HCT116 (cell line): Measurements from ENCODE around the gene MANEAL. TPM values are rescaled to one million over a fixed set of nuclear protein-coding genes. Genes with fewer than 3 reads are reported as not detected.

ENCODE experiments used
- ATAC-seq: fragments of 200-7000 bp; cut with Tn5 transposase; 2 replicates; pipeline ENCODE4 v1.9.1; 2020; ENCODE audit warnings: mild to moderate bottlenecking, moderate library complexity
- BruUV-seq: library from RNA; stranded (reverse); fragments of 400-500 nt; replicated peaks from 2 replicates; lab custom pipeline; 2021; lab: Mats Ljungman, UMichigan
- CTCF ChIA-PET: fragments of 300-600 bp; sonication (Branson Sonifier 250); formaldehyde crosslinking; loops from one replicate; lab custom pipeline; 2021; ENCODE audit warnings: antibody characterized with exemption; lab: Charles Lee
- POLR2A ChIA-PET: fragments of 300-600, 350-600 bp; sonication (Branson Sonifier 250); formaldehyde crosslinking; loops from one replicate; lab custom pipeline; 2021; ENCODE audit warnings: antibody characterized with exemption; lab: Charles Lee
- RAD21 ChIA-PET, 2 experiments: fragments of 300-600 bp; sonication (Branson Sonifier 250); formaldehyde crosslinking; loops; one replicate each; lab custom pipeline; 2023; ENCODE audit warnings: low total read pairs in 2 of 2; ENCODE audit not compliant: uncharacterized antibody in 2 of 2, unreplicated experiment in 2 of 2, low non-redundant PET in 1 of 2; lab: Charles Lee
- DNase-seq: peaks from one replicate; pipeline ENCODE4 v3.0.0-alpha.2; 2010; ENCODE audit warnings: low read depth, low spot score
- H2AFZ ChIP-seq: fragments of 200-600 bp; shearing (Covaris generic), sonication (generic); 2 replicates; pipeline ENCODE4 v1.6.1; 2017; ENCODE audit warnings: low read depth, mixed run types, mixed read lengths, antibody characterized with exemption, low read length; ENCODE audit not compliant: poor library complexity, severe bottlenecking
- H3K27ac ChIP-seq: 2 replicates; pipeline ENCODE4 v1.5.1; 2012; ENCODE audit warnings: low read depth, low read length
- H3K27me3 ChIP-seq: fragments of 200-600 bp; sonication (generic); 2 replicates; pipeline ENCODE4 v1.6.1; 2016; ENCODE audit warnings: mixed run types, low read length, mixed read lengths; ENCODE audit not compliant: insufficient read depth
- H3K36me3 ChIP-seq, 2 experiments: fragments of 200-500 bp in 1 of 2; fragments of 200-600 bp in 1 of 2; sonication (Bioruptor generic) in 1 of 2; sonication (generic) in 1 of 2; 2 replicates each; pipeline versions ENCODE4 v1.5.1 to v1.6.1; 2014 to 2016; ENCODE audit warnings: low read length in 2 of 2, inconsistent platforms in 1 of 2, mixed read lengths in 1 of 2, mixed run types in 1 of 2; ENCODE audit not compliant: insufficient read depth in 2 of 2, control insufficient read depth in 1 of 2
- H3K4me1 ChIP-seq, 2 experiments: fragments of 200-600 bp in 1 of 2; sonication (generic) in 1 of 2; 2 replicates each; pipeline versions ENCODE4 v1.5.1 to v1.6.1; 2012 to 2017; ENCODE audit warnings: low read length in 2 of 2, inconsistent platforms in 1 of 2, mild to moderate bottlenecking in 1 of 2, mixed read lengths in 1 of 2, mixed run types in 1 of 2, moderate library complexity in 1 of 2; ENCODE audit not compliant: insufficient read depth in 2 of 2, control insufficient read depth in 1 of 2
- H3K4me2 ChIP-seq: fragments of 200-600 bp; sonication (generic); 2 replicates; pipeline ENCODE4 v1.6.1; 2017; ENCODE audit warnings: mixed run types, low read length, mixed read lengths
- H3K4me3 ChIP-seq, 2 experiments: fragments of 200-600 bp in 1 of 2; sonication (generic) in 1 of 2; replicated peaks in 1 of 2; 2 replicates each; pipeline ENCODE4 v1.5.1; 2011 to 2016; ENCODE audit warnings: low read length in 2 of 2, control low read depth in 1 of 2, low read depth in 1 of 2, mild to moderate bottlenecking in 1 of 2, mixed read lengths in 1 of 2, mixed run types in 1 of 2
- H3K79me2 ChIP-seq: fragments of 200-600 bp; sonication (generic); 2 replicates; pipeline ENCODE4 v1.6.1; 2017; ENCODE audit warnings: mild to moderate bottlenecking, mixed run types, low read length, moderate library complexity, mixed read lengths; ENCODE audit not compliant: insufficient read depth
- H3K9ac ChIP-seq: fragments of 200-600 bp; sonication (generic); 2 replicates; pipeline ENCODE4 v1.6.1; 2016; ENCODE audit warnings: low read length, mixed read lengths
- H3K9me2 ChIP-seq: fragments of 200-600 bp; sonication (generic), shearing (Covaris generic); 2 replicates; pipeline ENCODE4 v1.6.1; 2017; ENCODE audit warnings: mixed run types, mild to moderate bottlenecking, moderate library complexity; ENCODE audit not compliant: insufficient read depth
- H3K9me3 ChIP-seq, 2 experiments: fragments of 200-500 bp in 1 of 2; fragments of 200-600 bp in 1 of 2; sonication (Bioruptor generic) in 1 of 2; sonication (generic) in 1 of 2; 2 replicates each; pipeline ENCODE4 v1.6.1; 2014 to 2017; ENCODE audit warnings: low read length in 2 of 2, mixed read lengths in 2 of 2, inconsistent platforms in 1 of 2, low read depth in 1 of 2, mild to moderate bottlenecking in 1 of 2, mixed run types in 1 of 2, moderate library complexity in 1 of 2; ENCODE audit not compliant: control insufficient read depth in 1 of 2, insufficient read depth in 1 of 2
- H4K20me1 ChIP-seq: fragments of 200-600 bp; sonication (generic), shearing (Covaris generic); 2 replicates; pipeline ENCODE4 v1.6.1; 2017; ENCODE audit warnings: mixed run types, mild to moderate bottlenecking, moderate library complexity; ENCODE audit not compliant: insufficient read depth
- CBX3 ChIP-seq: IDR thresholded peaks from 2 replicates; pipeline ENCODE4 v1.6.1; 2012; ENCODE audit warnings: low read depth
- CTCF ChIP-seq, 3 experiments: fragments of 200-600 bp in 1 of 3; sonication (generic) in 1 of 3; IDR thresholded peaks in 2 of 3; conservative IDR thresholded peaks in 1 of 3; 2 replicates each; pipeline ENCODE4 v1.5.1; 2012 to 2017; ENCODE audit warnings: low read depth in 2 of 3, low read length in 2 of 3, antibody characterized with exemption in 1 of 3, borderline replicate concordance in 1 of 3, control low read depth in 1 of 3, mild to moderate bottlenecking in 1 of 3, mixed read lengths in 1 of 3, mixed run types in 1 of 3, moderate library complexity in 1 of 3; ENCODE audit not compliant: insufficient read depth in 1 of 3
- EGR1 ChIP-seq: IDR thresholded peaks from 2 replicates; pipeline ENCODE4 v1.6.1; 2012; ENCODE audit warnings: low read depth
- ELF1 ChIP-seq: IDR thresholded peaks from 2 replicates; pipeline ENCODE4 v1.6.1; 2012; ENCODE audit warnings: low read depth, borderline replicate concordance
- EZH2 ChIP-seq: fragments of 200-600 bp; sonication (generic); IDR thresholded peaks from 2 replicates; pipeline ENCODE4 v1.6.1; 2017; ENCODE audit warnings: antibody characterized with exemption, mixed run types
- EZH2phosphoT487 ChIP-seq: fragments of 200-600 bp; IDR thresholded peaks from 2 replicates; pipeline ENCODE4 v1.6.1; 2018; ENCODE audit warnings: antibody characterized with exemption, borderline replicate concordance
- FOSL1 ChIP-seq: IDR thresholded peaks from 2 replicates; pipeline ENCODE4 v1.6.1; 2012; ENCODE audit warnings: low read depth
- JUND ChIP-seq: IDR thresholded peaks from 2 replicates; pipeline ENCODE4 v1.6.1; 2012
- RAD21 ChIP-seq: IDR thresholded peaks from 2 replicates; pipeline ENCODE4 v1.6.1; 2012; ENCODE audit warnings: low read depth, mild to moderate bottlenecking
- SIN3A ChIP-seq: IDR thresholded peaks from 2 replicates; pipeline ENCODE4 v1.6.1; 2012; ENCODE audit warnings: low read depth
- SP1 ChIP-seq: IDR thresholded peaks from 2 replicates; pipeline ENCODE4 v1.6.1; 2012; ENCODE audit warnings: low read depth
- TCF7L2 ChIP-seq: IDR thresholded peaks from 2 replicates; pipeline ENCODE4 v1.7.0; 2011; ENCODE audit warnings: borderline replicate concordance, inconsistent platforms; ENCODE audit not compliant: insufficient read depth, insufficient read length; ENCODE audit errors: extremely low read depth
- ZBTB33 ChIP-seq: IDR thresholded peaks from 2 replicates; pipeline ENCODE4 v1.6.1; 2011; ENCODE audit warnings: mild to moderate bottlenecking, low read length, moderate library complexity; ENCODE audit not compliant: insufficient replicate concordance; ENCODE audit errors: extremely low read depth
- ZFX ChIP-seq: fragments of 450-650 bp; IDR thresholded peaks from 2 replicates; pipeline ENCODE4 v1.6.1; 2017
- ZNF274 ChIP-seq: fragments of 200-500 bp; sonication (Bioruptor generic); IDR thresholded peaks from 2 replicates; pipeline ENCODE4 v1.6.1; 2014; ENCODE audit warnings: mild to moderate bottlenecking, low read depth, low read length, inconsistent platforms
- intact Hi-C: fragments of 100-400 bp; cut with micrococcal nuclease; formaldehyde crosslinking; loops from 2 replicates; pipeline ENCODE4 v1.10.0; 2022
- total RNA-seq: library from RNA; stranded (reverse); gene quantifications from one replicate; pipeline ENCODE4 v1.2.1, GENCODE V29; 2021; ENCODE audit not compliant: unreplicated experiment
- TF ChIP-seq, protein P1 (sequence below): IDR thresholded peaks from 2 replicates; pipeline ENCODE4 v1.6.1; 2012

MANEAL gene
- total RNA-seq, 1 experiment from 2014 or later = 17.3 TPM

- peak; percentile 79 for ATAC-seq
- Histone ChIP-seq H3K79me2 (no peaks in the 10 kb centered on the region), H3K4me3 (no peak overlapping the region), H3K27ac (no peak overlapping the region), H3K9ac (no peak overlapping the region), H3K4me2 (peak overlapping the region; percentile 47), H4K20me1 (no peaks in the 10 kb centered on the region), H3K4me1 (peaks cover 0 to 8% of the 10 kb centered on the region in 2 experiments; a peak in 1 of 4 replicates), H2AFZ (peak overlapping the region; percentile 61), H3K27me3 (peaks cover 40% of the 10 kb centered on the region), H3K9me3 (no peaks in the 10 kb centered on the region), H3K36me3 (no peaks in the 10 kb centered on the region), H3K9me2 (no peaks in the 10 kb centered on the region)
- POLR2A ChIA-PET = no interaction called here
- RAD21 ChIA-PET = no interaction called here
- peak; percentile 2 for DNase-seq
- CTCF ChIA-PET = interaction anchor here (1.0 to 1.6 kb wide), 2 partner anchors 10 to 74 kb away, joined by 3 to 4 read pairs; partner anchors contain the start of gene CDCA8
- TF ChIP-seq CTCF (IDR thresholded peaks at IDR 0.05 in 2 of 3, conservative IDR thresholded peaks at IDR 0.05 in 1 of 3; ENCODE audit: borderline replicate concordance in 1 of 3, insufficient read depth in 1 of 3, low read depth in 2 of 3, low read length in 2 of 3) = peak; percentile 20 to 35 (median 27); a peak in 3 of 6 replicates
- no peak for TF ChIP-seq ELF1
- peak; percentile 72 for TF ChIP-seq RAD21
- BruUV-seq = no TSS peak
- intact Hi-C loops = no loop called here
Measured at GRCh38 chr1:37765916-37766664, 27.6 kb upstream of the MANEAL start.

DNA sequence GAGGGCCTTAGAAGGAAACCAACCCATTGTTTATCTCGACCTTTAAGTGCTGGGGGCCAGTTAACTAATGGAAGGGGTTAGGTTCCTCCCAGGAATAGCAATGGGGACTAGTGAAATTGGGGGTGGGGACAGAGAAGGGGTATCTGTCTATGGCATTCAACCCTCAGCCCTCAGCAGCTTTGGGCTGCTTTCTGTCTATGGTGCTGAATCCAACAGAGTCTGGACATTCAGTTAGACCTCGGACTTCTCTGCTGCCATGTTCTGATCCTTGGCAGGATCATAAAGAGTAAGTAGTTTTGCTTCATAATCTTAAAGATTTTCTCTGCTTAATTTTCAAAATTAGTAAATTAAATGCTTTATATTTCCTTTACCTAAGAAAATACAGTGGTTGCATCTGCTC, 26.2 kb upstream of the MANEAL start:
- BruUV-seq = no TSS peak
- no peaks in the 10 kb centered on the region for H3K36me3 ChIP-seq
- no peaks in the 10 kb centered on the region for H3K79me2 ChIP-seq
- no peaks in the 10 kb centered on the region for H4K20me1 ChIP-seq
- no peak overlapping the region for H3K27ac ChIP-seq
- DNase-seq (no peak), ATAC-seq (no peak)
- RAD21 ChIA-PET = no interaction called here
- CTCF ChIA-PET = no interaction called here
- no peak overlapping the region for H3K4me2 ChIP-seq
- H3K9ac ChIP-seq = no peak overlapping the region
- no peaks in the 10 kb centered on the region for H3K9me2 ChIP-seq
- H3K27me3 ChIP-seq = peaks cover 40% of the 10 kb centered on the region
- POLR2A ChIA-PET = no interaction called here
- no peak overlapping the region for H3K4me3 ChIP-seq
- H2AFZ ChIP-seq = no peak overlapping the region
- no peaks in the 10 kb centered on the region for H3K9me3 ChIP-seq
- intact Hi-C loops = no loop called here
- peaks cover 0 to 8% of the 10 kb centered on the region in 2 experiments; a peak in 1 of 4 replicates for H3K4me1 ChIP-seq
- TF ChIP-seq SIN3A (no peak), EZH2 (no peak), ELF1 (no peak), TCF7L2 (no peak), SP1 (no peak), ZFX (no peak), JUND (no peak), EGR1 (no peak), FOSL1 (no peak), CBX3 (no peak), ZBTB33 (no peak), EZH2phosphoT487 (no peak), RAD21 (no peak), ZNF274 (no peak)
- TF ChIP-seq, protein P1, sequence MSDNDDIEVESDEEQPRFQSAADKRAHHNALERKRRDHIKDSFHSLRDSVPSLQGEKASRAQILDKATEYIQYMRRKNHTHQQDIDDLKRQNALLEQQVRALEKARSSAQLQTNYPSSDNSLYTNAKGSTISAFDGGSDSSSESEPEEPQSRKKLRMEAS = no peak
